ENCODE measurements around the gene MOB2. TPM values are rescaled to one million over a fixed set of nuclear protein-coding genes. Genes with fewer than 3 reads are reported as not detected.

Gene MOB2
- total RNA-seq, 1 donor from 2014 or later = 26.4 TPM

GRCh38 chr11:1456176-1456575 lies 30.4 kb downstream of the MOB2 start:
- Mint-ChIP-seq H3K36me3 (ENCODE audit: low read depth, unreplicated experiment) (no peaks in the 10 kb centered on the region), H3K27me3 (ENCODE audit: low read depth, unreplicated experiment) (no peaks in the 10 kb centered on the region), H3K4me1 (ENCODE audit: low read depth, unreplicated experiment) (no peaks in the 10 kb centered on the region), H3K9me3 (ENCODE audit: unreplicated experiment) (no peaks in the 10 kb centered on the region), H3K27ac (ENCODE audit: unreplicated experiment) (no peak overlapping the region), H3K4me3 (ENCODE audit: unreplicated experiment) (no peak overlapping the region)
- H2AFZ ChIP-seq (ENCODE audit: low read depth, low read length) = no peak overlapping the region
- H3K79me2 ChIP-seq (ENCODE audit: insufficient read depth, low read length) = no peaks in the 10 kb centered on the region
- no peak for FAIRE-seq
- no peaks in the 10 kb centered on the region for H4K20me1 ChIP-seq (ENCODE audit: insufficient read depth, low read length)
- no peaks in the 10 kb centered on the region for H3K36me3 ChIP-seq (ENCODE audit: insufficient read depth, low read length)
- TF ChIP-seq, protein P1, sequence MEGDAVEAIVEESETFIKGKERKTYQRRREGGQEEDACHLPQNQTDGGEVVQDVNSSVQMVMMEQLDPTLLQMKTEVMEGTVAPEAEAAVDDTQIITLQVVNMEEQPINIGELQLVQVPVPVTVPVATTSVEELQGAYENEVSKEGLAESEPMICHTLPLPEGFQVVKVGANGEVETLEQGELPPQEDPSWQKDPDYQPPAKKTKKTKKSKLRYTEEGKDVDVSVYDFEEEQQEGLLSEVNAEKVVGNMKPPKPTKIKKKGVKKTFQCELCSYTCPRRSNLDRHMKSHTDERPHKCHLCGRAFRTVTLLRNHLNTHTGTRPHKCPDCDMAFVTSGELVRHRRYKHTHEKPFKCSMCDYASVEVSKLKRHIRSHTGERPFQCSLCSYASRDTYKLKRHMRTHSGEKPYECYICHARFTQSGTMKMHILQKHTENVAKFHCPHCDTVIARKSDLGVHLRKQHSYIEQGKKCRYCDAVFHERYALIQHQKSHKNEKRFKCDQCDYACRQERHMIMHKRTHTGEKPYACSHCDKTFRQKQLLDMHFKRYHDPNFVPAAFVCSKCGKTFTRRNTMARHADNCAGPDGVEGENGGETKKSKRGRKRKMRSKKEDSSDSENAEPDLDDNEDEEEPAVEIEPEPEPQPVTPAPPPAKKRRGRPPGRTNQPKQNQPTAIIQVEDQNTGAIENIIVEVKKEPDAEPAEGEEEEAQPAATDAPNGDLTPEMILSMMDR (IDR thresholded peaks at IDR 0.05; ENCODE audit: insufficient read depth, low read depth, low read length) = no peak
- no peak for TF ChIP-seq EZH2 (IDR thresholded peaks at IDR 0.05; ENCODE audit: insufficient read depth, low read length)
- no peak for DNase-seq (ENCODE audit: low read depth)
- no peaks in the 10 kb centered on the region for H3K27me3 ChIP-seq (ENCODE audit: insufficient read depth, low read length)
- no peak overlapping the region for H3K27ac ChIP-seq (ENCODE audit: low read depth, low read length)
- no peak overlapping the region for H3K4me2 ChIP-seq (ENCODE audit: low read length)
- no peak overlapping the region for H3K9ac ChIP-seq (ENCODE audit: low read length)
- no peaks in the 10 kb centered on the region for H3K9me3 ChIP-seq (ENCODE audit: insufficient read depth, low read depth, low read length)
- H3K4me1 ChIP-seq (ENCODE audit: insufficient read depth, low read length) = no peaks in the 10 kb centered on the region
- no peak overlapping the region for H3K4me3 ChIP-seq (ENCODE audit: insufficient read depth, low read depth, low read length)

GRCh38 chr11:1455763-1456060 lies 30.9 kb downstream of the MOB2 start:
- H3K27ac Mint-ChIP-seq (ENCODE audit: unreplicated experiment) = no peak overlapping the region
- Histone ChIP-seq H2AFZ (ENCODE audit: low read depth, low read length) (no peak overlapping the region), H3K4me1 (ENCODE audit: insufficient read depth, low read length) (no peaks in the 10 kb centered on the region), H3K4me3 (ENCODE audit: insufficient read depth, low read depth, low read length) (no peak overlapping the region), H3K79me2 (ENCODE audit: insufficient read depth, low read length) (no peaks in the 10 kb centered on the region), H3K9ac (ENCODE audit: low read length) (no peak overlapping the region), H3K9me3 (ENCODE audit: insufficient read depth, low read depth, low read length) (no peaks in the 10 kb centered on the region), H3K36me3 (ENCODE audit: insufficient read depth, low read length) (no peaks in the 10 kb centered on the region), H3K27ac (ENCODE audit: low read depth, low read length) (no peak overlapping the region), H3K27me3 (ENCODE audit: insufficient read depth, low read length) (no peaks in the 10 kb centered on the region), H3K4me2 (ENCODE audit: low read length) (no peak overlapping the region), H4K20me1 (ENCODE audit: insufficient read depth, low read length) (no peaks in the 10 kb centered on the region)
- H3K4me3 Mint-ChIP-seq (ENCODE audit: unreplicated experiment) = no peak overlapping the region
- no peak for TF ChIP-seq EZH2 (IDR thresholded peaks at IDR 0.05; ENCODE audit: insufficient read depth, low read length)
- TF ChIP-seq, protein P1 (IDR thresholded peaks at IDR 0.05; ENCODE audit: insufficient read depth, low read depth, low read length) = no peak
- no peaks in the 10 kb centered on the region for H3K27me3 Mint-ChIP-seq (ENCODE audit: low read depth, unreplicated experiment)
- FAIRE-seq (no peak), DNase-seq (ENCODE audit: low read depth) (no peak)
- H3K9me3 Mint-ChIP-seq (ENCODE audit: unreplicated experiment) = no peaks in the 10 kb centered on the region
- no peaks in the 10 kb centered on the region for H3K4me1 Mint-ChIP-seq (ENCODE audit: low read depth, unreplicated experiment)
- H3K36me3 Mint-ChIP-seq (ENCODE audit: low read depth, unreplicated experiment) = no peaks in the 10 kb centered on the region

GRCh38 chr11:1455032-1455762 lies 31.4 kb downstream of the MOB2 start:
- no peaks in the 10 kb centered on the region for H3K9me3 Mint-ChIP-seq (ENCODE audit: unreplicated experiment)
- Histone ChIP-seq H2AFZ (ENCODE audit: low read depth, low read length) (no peak overlapping the region), H3K4me3 (ENCODE audit: insufficient read depth, low read depth, low read length) (no peak overlapping the region), H3K4me2 (ENCODE audit: low read length) (no peak overlapping the region), H3K36me3 (ENCODE audit: insufficient read depth, low read length) (no peaks in the 10 kb centered on the region), H3K9ac (ENCODE audit: low read length) (no peak overlapping the region), H3K27me3 (ENCODE audit: insufficient read depth, low read length) (no peaks in the 10 kb centered on the region), H3K9me3 (ENCODE audit: insufficient read depth, low read depth, low read length) (no peaks in the 10 kb centered on the region), H3K79me2 (ENCODE audit: insufficient read depth, low read length) (no peaks in the 10 kb centered on the region), H3K4me1 (ENCODE audit: insufficient read depth, low read length) (no peaks in the 10 kb centered on the region), H3K27ac (ENCODE audit: low read depth, low read length) (no peak overlapping the region), H4K20me1 (ENCODE audit: insufficient read depth, low read length) (no peaks in the 10 kb centered on the region)
- no peaks in the 10 kb centered on the region for H3K4me1 Mint-ChIP-seq (ENCODE audit: low read depth, unreplicated experiment)
- DNase-seq (ENCODE audit: low read depth) = no peak
- TF ChIP-seq EZH2 (IDR thresholded peaks at IDR 0.05; ENCODE audit: insufficient read depth, low read length) = no peak
- TF ChIP-seq, protein P1 (IDR thresholded peaks at IDR 0.05; ENCODE audit: insufficient read depth, low read depth, low read length) = no peak
- FAIRE-seq = no peak
- no peaks in the 10 kb centered on the region for H3K27me3 Mint-ChIP-seq (ENCODE audit: low read depth, unreplicated experiment)
- no peak overlapping the region for H3K27ac Mint-ChIP-seq (ENCODE audit: unreplicated experiment)
- no peaks in the 10 kb centered on the region for H3K36me3 Mint-ChIP-seq (ENCODE audit: low read depth, unreplicated experiment)
- H3K4me3 Mint-ChIP-seq (ENCODE audit: unreplicated experiment) = no peak overlapping the region
